GM12878 (cell line): ENCODE results near the gene LTB4R2. TPM values are rescaled to one million over a fixed set of nuclear protein-coding genes. Genes with fewer than 3 reads are reported as not detected.

ENCODE experiments used
- BCLAF1 ChIP-seq: fragments of 450-650 bp; IDR thresholded peaks from 2 replicates; pipeline ENCODE4 v1.6.1; 2017; ENCODE audit warnings: antibody characterized with exemption, mild to moderate bottlenecking, moderate library complexity
- CREB1 ChIP-seq: IDR thresholded peaks from 2 replicates; pipeline ENCODE4 v1.6.1; 2012; ENCODE audit warnings: low read depth, mild to moderate bottlenecking, inconsistent platforms
- CREM ChIP-seq: IDR thresholded peaks from 2 replicates; pipeline ENCODE4 v1.6.1; 2014; ENCODE audit warnings: antibody characterized with exemption, low read depth
- CUX1 ChIP-seq: IDR thresholded peaks from 2 replicates; pipeline ENCODE4 v1.6.1; 2012; ENCODE audit warnings: improper control_type of control experiment, low read depth, low read length; ENCODE audit not compliant: insufficient replicate concordance
- E2F4 ChIP-seq: IDR thresholded peaks from 2 replicates; pipeline ENCODE4 v1.6.1; 2012; ENCODE audit warnings: low read depth, low read length, improper control_type of control experiment
- EGR1 ChIP-seq, 2 experiments: IDR thresholded peaks; 1 replicate in 1 of 2; 2 replicates in 1 of 2; pipeline ENCODE4 v1.6.1; 2011 to 2012; ENCODE audit warnings: low read depth in 2 of 2, low read length in 2 of 2, borderline replicate concordance in 1 of 2, mild to moderate bottlenecking in 1 of 2, moderate library complexity in 1 of 2
- EP300 ChIP-seq, 2 experiments: fragments of 150-350 bp in 1 of 2; IDR thresholded peaks; 2 replicates each; pipeline ENCODE4 v1.6.1; 2011 to 2012; ENCODE audit warnings: low read depth in 2 of 2, low read length in 2 of 2, borderline replicate concordance in 1 of 2, improper control_type of control experiment in 1 of 2, inconsistent platforms in 1 of 2; ENCODE audit not compliant: control insufficient read depth in 1 of 2
- IKZF2 ChIP-seq, 2 experiments: fragments of 450-650 bp; IDR thresholded peaks; 2 replicates each; pipeline ENCODE4 v1.6.1; 2017; ENCODE audit warnings: mild to moderate bottlenecking in 2 of 2, moderate library complexity in 2 of 2
- NBN ChIP-seq: fragments of 450-650 bp; IDR thresholded peaks from 2 replicates; pipeline ENCODE4 v1.6.1; 2016
- NFYA ChIP-seq: IDR thresholded peaks from 2 replicates; pipeline ENCODE4 v1.6.1; 2011; ENCODE audit warnings: low read depth, mild to moderate bottlenecking, low read length, improper control_type of control experiment, borderline replicate concordance
- NR2C1 ChIP-seq: fragments of 450-650 bp; IDR thresholded peaks from 2 replicates; pipeline ENCODE4 v1.6.1; 2017; ENCODE audit warnings: antibody characterized with exemption, mild to moderate bottlenecking, moderate library complexity
- NRF1 ChIP-seq: conservative IDR thresholded peaks from 2 replicates; pipeline ENCODE4 v1.6.1; 2011; ENCODE audit warnings: mild to moderate bottlenecking, low read depth, low read length, improper control_type of control experiment
- TCF7 ChIP-seq: IDR thresholded peaks from 2 replicates; pipeline ENCODE4 v1.6.1; 2014; ENCODE audit warnings: antibody characterized with exemption, borderline replicate concordance
- USF2 ChIP-seq: IDR thresholded peaks from 2 replicates; pipeline ENCODE4 v1.6.1; 2011; ENCODE audit warnings: low read depth, low read length, improper control_type of control experiment, borderline replicate concordance
- ZNF217 ChIP-seq: fragments of 450-650 bp; IDR thresholded peaks from 2 replicates; pipeline ENCODE4 v1.6.1; 2017; ENCODE audit warnings: antibody characterized with exemption, mild to moderate bottlenecking
- ZSCAN29 ChIP-seq: fragments of 450-650 bp; IDR thresholded peaks from 2 replicates; pipeline ENCODE4 v1.6.1; 2017; ENCODE audit warnings: mild to moderate bottlenecking, moderate library complexity
- polyA plus RNA-seq, 11 experiments: library from polyadenylated mRNA; depleted of rRNA in 4 of 11; unstranded in 6 of 11; stranded (reverse) in 5 of 11; fragments of >200 nt; fragmentation: Nextera tagmentation in 4 of 11; fragmentation: Illumina TruSeq in 1 of 11; extraction: Ambion mirVana in 4 of 11; extraction: Trizol in 1 of 11; gene quantifications; 1 replicate in 1 of 11; 2 replicates in 10 of 11; pipeline versions ENCODE4 v1.2.1 to v1.2.3, GENCODE V29; 2011 to 2016; ENCODE audit warnings: inconsistent platforms in 2 of 11, missing spikeins in 2 of 11, low read depth in 1 of 11
- total RNA-seq, 4 experiments: library from RNA; depleted of rRNA in 3 of 4; stranded (reverse); fragments of >200 nt in 3 of 4; fragmentation: Illumina TruSeq in 1 of 4; extraction: Trizol in 1 of 4; gene quantifications; 2 replicates each; pipeline versions ENCODE4 v1.2.1 to v1.2.3, GENCODE V29; 2013 to 2021

The LTB4R2 gene
- total and polyA plus RNA-seq, 10 of the 15 experiments (the other 5 are each of a cell fraction or from before 2014, with no cell fraction given), result 0.06 to 16.0 (median 2.6) TPM

- TF ChIP-seq CREM (peak; percentile 56; the same call in 1 of the 2 replicates), NBN (peak; percentile 49; the same call in 1 of the 2 replicates), USF2 (no peak), EGR1 (IDR thresholded peaks at IDR 0.05; ENCODE audit: borderline replicate concordance in 1 of 2, low read depth in 2 of 2, low read length in 2 of 2) (no peak), BCLAF1 (no peak), IKZF2 (IDR thresholded peaks at IDR 0.05) (peak; percentile 80 to 83; a peak in 3 of 4 replicates), EP300 (IDR thresholded peaks at IDR 0.05; ENCODE audit: borderline replicate concordance in 1 of 2, control insufficient read depth in 1 of 2, low read depth in 2 of 2, low read length in 2 of 2) (no peak), NR2C1 (no peak), ZSCAN29 (no peak), CREB1 (peak; percentile 66; the same call in 1 of the 2 replicates), E2F4 (no peak), NFYA (no peak), CUX1 (peak; percentile 38), NRF1 (no peak), TCF7 (no peak), ZNF217 (no peak)
Measured at GRCh38 chr14:24296341-24297157, 13.4 kb upstream of the LTB4R2 start (continued).
